KMS-11 (cell line): ENCODE results near the gene STAC2.
A peak's percentile ranks its signal among the peaks of the same experiment; 100 is the strongest.

Source experiments
- H2AFZ ChIP-seq: fragments of 200-600 bp; sonication (generic); 2 replicates; pipeline ENCODE4 v1.6.1; 2016; ENCODE audit warnings: antibody characterized with exemption, mixed run types, low read depth
- H3K27ac ChIP-seq: fragments of 200-600 bp; sonication (generic); 2 replicates; pipeline ENCODE4 v1.6.1; 2016; ENCODE audit warnings: mild to moderate bottlenecking, mixed run types
- H3K27me3 ChIP-seq: fragments of 200-600 bp; sonication (generic); 2 replicates; pipeline ENCODE4 v1.6.1; 2017; ENCODE audit warnings: mild to moderate bottlenecking, low read depth, mixed run types, moderate library complexity; ENCODE audit not compliant: insufficient read depth
- H3K36me3 ChIP-seq: fragments of 200-600 bp; sonication (generic); 2 replicates; pipeline ENCODE4 v1.6.1; 2017; ENCODE audit warnings: mild to moderate bottlenecking, mixed run types; ENCODE audit not compliant: insufficient read depth
- H3K4me1 ChIP-seq: fragments of 200-600 bp; sonication (generic); 2 replicates; pipeline ENCODE4 v1.6.1; 2016; ENCODE audit warnings: mild to moderate bottlenecking, low read depth, mixed run types; ENCODE audit not compliant: poor library complexity, severe bottlenecking
- H3K4me2 ChIP-seq: fragments of 200-600 bp; sonication (generic); 2 replicates; pipeline ENCODE4 v1.7.0; 2016; ENCODE audit warnings: mild to moderate bottlenecking, mixed run types
- H3K4me3 ChIP-seq: fragments of 200-600 bp; sonication (generic); IDR thresholded peaks from 2 replicates; pipeline ENCODE4 v1.6.1; 2017; ENCODE audit warnings: low read depth, low read length, mixed read lengths; ENCODE audit not compliant: insufficient read depth
- H3K79me2 ChIP-seq: fragments of 200-600 bp; sonication (generic); 2 replicates; pipeline ENCODE4 v1.6.1; 2016; ENCODE audit warnings: low read depth, mixed run types; ENCODE audit not compliant: insufficient read depth
- H3K9ac ChIP-seq: fragments of 200-600 bp; sonication (generic); 2 replicates; pipeline ENCODE4 v1.6.1; 2016; ENCODE audit warnings: mild to moderate bottlenecking, mixed run types
- H4K20me1 ChIP-seq: fragments of 200-600 bp; sonication (generic); 2 replicates; pipeline ENCODE4 v1.6.1; 2016; ENCODE audit warnings: mild to moderate bottlenecking, mixed run types; ENCODE audit not compliant: insufficient read depth
- TF ChIP-seq, protein P1 (sequence below): fragments of 200-600 bp; sonication (generic); conservative IDR thresholded peaks from 2 replicates; pipeline ENCODE4 v1.6.1; 2017; ENCODE audit warnings: low read depth, mild to moderate bottlenecking, antibody characterized with exemption, low read length, moderate library complexity, mixed read lengths

The STAC2 gene

DNA sequence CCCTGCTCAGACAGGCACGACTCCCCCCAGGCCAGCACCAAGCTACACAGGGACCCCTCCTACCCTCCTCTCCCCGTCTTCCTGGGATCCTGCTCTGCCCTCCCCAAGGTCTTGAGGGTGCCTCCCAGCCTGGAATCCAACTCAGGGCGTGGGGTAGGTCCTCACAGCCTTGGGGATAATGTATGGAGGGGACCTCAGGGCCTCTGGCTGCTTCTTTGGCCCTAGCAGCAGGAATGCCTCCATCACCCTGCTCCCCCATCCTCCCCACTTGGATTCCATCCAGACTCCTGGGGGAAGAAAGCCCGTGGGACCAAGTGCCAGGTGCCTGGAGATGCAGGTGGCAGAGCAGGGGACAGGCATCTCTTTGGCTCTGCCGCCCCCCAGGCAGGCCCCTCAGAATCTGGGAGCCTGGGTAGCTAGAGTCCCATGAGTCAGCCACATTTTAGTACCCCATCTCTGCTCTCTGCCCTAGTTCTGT lies 10.7 kb upstream of the STAC2 start:
- Histone ChIP-seq H3K4me3 (no peak overlapping the region), H3K27me3 (no peaks in the 10 kb centered on the region), H2AFZ (no peak overlapping the region)

GRCh38 chr17:39235555-39236449 lies 10.1 kb upstream of the STAC2 start:
- Histone ChIP-seq H3K27ac (no peak overlapping the region), H4K20me1 (no peaks in the 10 kb centered on the region), H3K4me2 (no peak overlapping the region)

More for the DNA sequence above, 10.7 kb upstream of the STAC2 start:
- Histone ChIP-seq H3K4me2 (no peak overlapping the region), H3K9ac (no peak overlapping the region), H3K4me1 (peaks cover 36% of the 10 kb centered on the region), H3K79me2 (no peaks in the 10 kb centered on the region), H4K20me1 (no peaks in the 10 kb centered on the region), H3K36me3 (no peaks in the 10 kb centered on the region), H3K27ac (no peak overlapping the region)
- TF ChIP-seq, protein P1, sequence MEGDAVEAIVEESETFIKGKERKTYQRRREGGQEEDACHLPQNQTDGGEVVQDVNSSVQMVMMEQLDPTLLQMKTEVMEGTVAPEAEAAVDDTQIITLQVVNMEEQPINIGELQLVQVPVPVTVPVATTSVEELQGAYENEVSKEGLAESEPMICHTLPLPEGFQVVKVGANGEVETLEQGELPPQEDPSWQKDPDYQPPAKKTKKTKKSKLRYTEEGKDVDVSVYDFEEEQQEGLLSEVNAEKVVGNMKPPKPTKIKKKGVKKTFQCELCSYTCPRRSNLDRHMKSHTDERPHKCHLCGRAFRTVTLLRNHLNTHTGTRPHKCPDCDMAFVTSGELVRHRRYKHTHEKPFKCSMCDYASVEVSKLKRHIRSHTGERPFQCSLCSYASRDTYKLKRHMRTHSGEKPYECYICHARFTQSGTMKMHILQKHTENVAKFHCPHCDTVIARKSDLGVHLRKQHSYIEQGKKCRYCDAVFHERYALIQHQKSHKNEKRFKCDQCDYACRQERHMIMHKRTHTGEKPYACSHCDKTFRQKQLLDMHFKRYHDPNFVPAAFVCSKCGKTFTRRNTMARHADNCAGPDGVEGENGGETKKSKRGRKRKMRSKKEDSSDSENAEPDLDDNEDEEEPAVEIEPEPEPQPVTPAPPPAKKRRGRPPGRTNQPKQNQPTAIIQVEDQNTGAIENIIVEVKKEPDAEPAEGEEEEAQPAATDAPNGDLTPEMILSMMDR: no peak

GRCh38 chr17:39231591-39232551 lies 6.1 kb upstream of the STAC2 start:
- H3K4me2 ChIP-seq: peak overlapping the region; percentile 10; the same call in 1 of the 2 replicates
- H3K4me3 ChIP-seq: no peak overlapping the region
- H2AFZ ChIP-seq: peak overlapping the region; percentile 29; the same call in 1 of the 2 replicates

More at GRCh38 chr17:39235555-39236449, 10.1 kb upstream of the STAC2 start:
- H3K4me1 ChIP-seq: peaks cover 37% of the 10 kb centered on the region
- no peak overlapping the region for H2AFZ ChIP-seq
- no peaks in the 10 kb centered on the region for H3K27me3 ChIP-seq
- H3K9ac ChIP-seq: no peak overlapping the region
- H3K4me3 ChIP-seq: no peak overlapping the region
- TF ChIP-seq, protein P1: peak; percentile 94
- no peaks in the 10 kb centered on the region for H3K36me3 ChIP-seq
- no peaks in the 10 kb centered on the region for H3K79me2 ChIP-seq

GRCh38 chr17:39231091-39231561 lies 5.4 kb upstream of the STAC2 start:
- H4K20me1 ChIP-seq: no peaks in the 10 kb centered on the region
- H3K4me2 ChIP-seq: no peak overlapping the region
- TF ChIP-seq, protein P1: no peak
- H3K36me3 ChIP-seq: no peaks in the 10 kb centered on the region
- no peak overlapping the region for H3K4me3 ChIP-seq
- no peaks in the 10 kb centered on the region for H3K79me2 ChIP-seq
- H3K4me1 ChIP-seq: peaks cover 15% of the 10 kb centered on the region
- H2AFZ ChIP-seq: peak overlapping the region; percentile 29; the same call in 1 of the 2 replicates
- H3K27ac ChIP-seq: no peak overlapping the region
- H3K9ac ChIP-seq: no peak overlapping the region
- peaks cover 22% of the 10 kb centered on the region for H3K27me3 ChIP-seq

More at GRCh38 chr17:39231591-39232551, 6.1 kb upstream of the STAC2 start:
- Histone ChIP-seq H3K9ac (no peak overlapping the region), H3K27ac (no peak overlapping the region), H3K27me3 (peaks cover 15% of the 10 kb centered on the region; the same call in 1 of the 2 replicates), H4K20me1 (no peaks in the 10 kb centered on the region), H3K4me1 (peaks cover 17% of the 10 kb centered on the region), H3K79me2 (no peaks in the 10 kb centered on the region), H3K36me3 (no peaks in the 10 kb centered on the region)
- TF ChIP-seq, protein P1: peak; percentile 64
